Measurements from ENCODE around the gene OSBPL8.
A peak's percentile ranks its signal among the peaks of the same experiment; 100 is the strongest.
"Not testable (repeated sequence)": the region's sequence is repeated elsewhere in the genome, so short reads cannot be mapped to it uniquely, and the experiment has no call there.

The OSBPL8 gene

DNA sequence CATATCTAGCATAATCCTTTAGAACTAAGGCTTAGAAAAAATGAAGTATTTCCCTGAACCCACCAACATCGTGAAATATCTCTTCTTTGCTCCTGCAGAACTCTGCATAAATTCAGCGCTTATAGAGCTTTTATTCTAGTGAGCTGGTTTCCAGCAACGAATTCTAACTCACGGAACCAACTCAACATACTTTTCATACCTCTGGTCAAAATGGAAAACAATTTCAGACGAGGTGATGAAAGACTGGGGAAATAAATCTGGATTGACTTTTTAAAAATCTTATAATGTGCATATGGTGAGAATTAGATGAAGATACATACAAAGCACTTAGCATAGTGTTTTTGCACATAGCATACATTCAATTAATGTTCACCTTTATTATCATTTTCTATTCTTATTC, 148.8 kb downstream of the OSBPL8 start:
- no peak for DNase-seq

DNA sequence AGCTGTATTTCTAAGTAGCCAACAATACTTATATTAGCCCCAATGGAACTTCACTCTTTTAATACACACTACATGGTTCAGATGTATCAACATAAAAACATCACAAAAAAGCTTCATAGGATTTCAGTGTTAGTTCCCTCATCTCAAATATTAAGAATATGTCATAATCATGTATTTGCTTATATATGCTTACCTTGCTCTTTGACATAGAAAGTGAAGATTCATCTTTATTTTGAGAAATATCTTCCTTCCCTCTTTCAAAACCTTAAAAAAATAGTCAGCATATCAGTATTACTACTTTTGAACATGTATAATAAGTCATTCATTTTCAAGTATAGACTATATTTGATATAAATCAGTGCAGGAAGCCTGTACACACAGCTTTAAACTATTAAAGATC, 149.2 kb downstream of the OSBPL8 start:
- no peak for DNase-seq

DNA sequence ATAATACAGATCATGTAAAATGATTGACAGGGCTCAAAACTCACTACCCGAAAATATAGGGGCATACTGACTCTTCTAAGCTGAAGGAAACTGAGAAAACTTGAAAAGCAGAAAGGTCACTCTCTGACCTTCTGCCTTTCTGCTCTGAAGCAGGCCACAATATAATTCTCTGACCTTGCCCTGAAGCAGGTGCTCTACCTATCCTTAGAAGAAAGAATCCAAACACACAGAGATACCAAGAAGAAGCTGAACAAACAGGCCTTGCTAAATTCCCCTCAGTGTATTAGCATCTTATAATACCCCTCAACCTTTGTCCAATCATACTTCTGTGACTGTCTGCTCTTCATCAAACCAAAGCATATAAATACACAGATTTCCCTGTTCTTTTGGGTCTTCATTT, 150.5 kb downstream of the OSBPL8 start:
- DNase-seq: no peak

DNA sequence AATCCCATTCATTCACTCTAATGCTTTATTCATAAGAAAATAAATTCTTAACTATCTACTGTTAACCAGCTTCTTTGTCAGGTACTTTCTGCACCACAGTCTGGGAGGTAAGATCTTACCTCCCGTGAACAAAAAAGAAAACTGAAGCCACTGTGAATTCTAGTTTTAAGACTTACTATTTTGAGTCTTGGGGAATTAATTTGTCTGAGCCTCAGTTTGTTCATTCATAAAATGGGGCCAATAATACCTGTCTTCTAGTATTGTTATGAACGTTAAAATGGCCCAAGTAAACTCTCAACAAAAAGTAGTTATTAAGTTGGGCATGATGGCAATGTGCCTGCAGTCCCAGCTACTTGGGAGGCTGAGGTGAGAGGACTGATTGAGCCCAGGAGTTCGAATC, 151.9 kb downstream of the OSBPL8 start:
- no peak for DNase-seq

DNA sequence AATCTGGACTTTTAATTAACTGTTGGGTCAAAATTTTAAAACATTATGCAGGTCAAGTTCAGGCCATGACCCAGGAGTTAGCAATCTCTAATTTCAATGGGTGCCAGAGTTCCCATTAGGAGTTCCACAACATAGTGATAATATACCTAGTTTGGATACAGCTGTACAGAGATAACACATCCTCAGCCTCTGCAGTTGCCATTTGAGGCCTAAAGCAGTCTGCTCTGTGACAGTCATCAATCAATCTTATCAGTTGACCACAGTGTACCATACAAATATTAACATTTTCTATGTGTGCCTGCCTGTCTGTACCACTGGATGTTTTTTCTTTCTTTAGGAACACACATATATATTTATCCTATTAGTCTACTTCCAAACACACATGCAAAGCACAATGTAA, 157.3 kb downstream of the OSBPL8 start:
- no peak for DNase-seq

DNA sequence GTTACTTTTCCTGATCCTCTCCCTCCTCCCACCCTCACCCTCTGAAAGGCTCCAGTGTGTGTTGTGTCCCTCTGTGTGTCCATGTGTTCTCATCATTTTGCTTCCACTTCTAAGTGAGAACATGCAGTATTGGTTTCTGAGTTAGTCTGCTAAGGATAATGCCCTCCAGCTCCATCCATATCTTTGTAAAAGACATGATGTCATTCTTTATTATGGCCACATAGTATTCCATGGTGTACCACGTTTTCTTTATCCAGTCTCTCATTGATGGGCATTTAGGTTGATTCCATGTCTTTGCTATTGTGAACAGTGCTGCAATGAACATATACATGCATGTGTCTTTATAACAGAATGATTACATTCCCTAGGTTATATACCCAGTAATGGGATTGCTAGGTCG, 159.4 kb downstream of the OSBPL8 start:
- no peak for DNase-seq

DNA sequence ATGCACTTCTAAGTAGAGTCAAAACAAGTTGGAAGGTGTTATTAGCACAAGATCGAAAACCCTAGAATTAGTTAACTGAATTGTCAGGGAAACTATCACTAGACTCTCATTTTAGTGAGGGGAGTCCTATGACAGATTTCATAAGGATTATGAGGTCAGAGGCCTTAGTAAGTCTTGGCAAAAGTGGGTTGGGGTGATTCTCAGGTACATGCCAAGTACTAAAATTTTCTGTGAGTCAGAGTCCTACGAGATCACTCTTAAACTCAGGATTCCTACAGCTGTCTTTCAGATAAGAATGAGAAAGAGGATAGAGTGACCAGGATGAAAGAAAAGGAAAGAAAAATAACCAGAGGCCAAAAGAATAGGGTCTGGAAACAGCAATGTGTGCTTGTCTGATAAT, 160.5 kb downstream of the OSBPL8 start:
- no peak for DNase-seq

DNA sequence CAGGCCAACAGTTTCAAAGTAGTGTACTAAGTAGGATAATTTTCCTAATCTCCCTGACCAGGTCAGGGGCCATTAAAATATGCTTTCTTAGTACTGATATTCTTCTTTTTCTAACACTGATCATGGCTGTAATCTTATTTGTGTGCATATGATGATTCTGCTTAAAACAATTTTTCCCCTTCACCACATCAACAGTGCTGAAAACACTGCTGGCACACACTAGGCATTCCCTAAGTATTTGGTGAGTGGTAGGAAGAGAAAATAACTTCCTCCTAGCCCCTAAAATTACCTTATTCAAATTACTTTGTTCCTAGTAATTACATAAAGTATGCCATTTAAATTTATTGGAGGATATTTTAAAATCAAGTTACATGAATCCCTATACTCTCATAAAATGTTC, 161.5 kb downstream of the OSBPL8 start:
- DNase-seq: no peak

DNA sequence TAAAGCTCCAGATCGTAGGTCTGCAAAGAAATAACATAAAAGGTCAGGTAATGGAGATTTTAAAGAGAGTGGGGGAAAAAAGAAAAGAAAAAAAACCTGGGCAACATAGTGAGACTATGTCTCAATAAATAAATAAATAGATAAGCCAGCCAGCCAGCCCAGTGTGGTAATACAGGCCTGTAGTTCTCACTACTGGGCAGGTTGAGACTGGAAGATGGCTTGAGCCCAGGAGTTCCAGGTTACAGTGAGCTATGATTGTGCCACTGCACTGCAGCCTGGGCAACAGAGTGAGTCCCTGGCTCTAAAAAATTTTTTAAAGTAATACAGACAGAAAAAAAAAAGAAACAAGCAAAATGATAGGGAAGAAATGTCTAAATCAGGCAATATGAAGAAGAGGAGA, 168.1 kb downstream of the OSBPL8 start:
- DNase-seq: no peak

DNA sequence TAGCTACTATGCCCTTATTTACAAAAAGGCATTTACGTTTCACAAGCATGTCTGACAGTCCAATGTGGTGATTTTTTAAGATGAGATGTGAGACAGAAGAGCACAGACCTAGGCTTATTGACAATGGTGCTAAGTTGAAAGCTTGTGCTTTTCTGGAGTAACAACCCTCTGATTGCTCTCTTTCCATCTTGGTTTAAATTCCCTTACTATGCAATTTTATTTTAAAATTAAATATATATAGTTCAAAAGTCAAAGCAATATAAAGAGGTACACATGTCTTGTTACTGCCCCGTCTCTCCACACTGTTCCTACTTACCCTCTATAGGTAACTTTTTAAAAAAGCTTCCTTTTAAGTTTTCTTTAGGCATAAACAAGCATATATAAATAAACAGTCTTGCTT, 172.0 kb downstream of the OSBPL8 start:
- no peak for DNase-seq

DNA sequence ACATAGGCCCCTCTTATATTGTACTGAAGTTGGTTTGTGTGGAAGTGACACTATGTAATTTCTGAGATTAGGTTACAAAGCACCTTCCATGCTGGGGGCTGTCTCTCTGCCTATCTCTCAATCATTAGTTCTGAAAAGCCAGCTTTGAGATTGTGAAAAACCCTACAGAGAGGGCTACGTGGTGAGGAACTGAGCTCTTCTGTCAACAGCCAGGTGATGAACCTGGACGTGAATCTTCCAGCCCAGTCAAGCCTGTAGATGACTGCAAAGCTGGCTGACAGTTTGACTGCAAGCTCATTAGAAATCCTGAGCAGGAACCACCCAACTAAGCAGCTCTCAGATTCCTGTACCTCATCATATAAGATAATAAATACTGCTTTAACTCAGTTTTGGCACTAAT, 175.0 kb downstream of the OSBPL8 start:
- DNase-seq: no peak

DNA sequence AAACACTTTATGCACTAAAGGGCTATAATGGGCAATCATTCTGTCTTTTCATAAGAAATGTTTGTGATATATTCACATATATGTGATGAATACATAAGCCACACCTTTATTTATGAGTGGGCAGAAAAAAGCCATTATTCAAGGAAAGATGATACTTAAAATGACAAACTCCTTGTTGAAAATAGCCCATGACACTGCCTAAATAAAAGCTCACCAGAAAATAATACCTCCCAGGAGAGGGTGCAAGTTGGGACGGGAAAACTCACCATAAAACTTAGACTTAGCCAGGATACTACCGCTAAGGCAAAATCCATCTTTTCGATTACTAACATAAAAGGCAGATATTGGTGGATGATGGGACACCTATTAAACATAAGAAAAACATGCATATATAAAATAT, 175.6 kb downstream of the OSBPL8 start:
- DNase-seq: no peak

DNA sequence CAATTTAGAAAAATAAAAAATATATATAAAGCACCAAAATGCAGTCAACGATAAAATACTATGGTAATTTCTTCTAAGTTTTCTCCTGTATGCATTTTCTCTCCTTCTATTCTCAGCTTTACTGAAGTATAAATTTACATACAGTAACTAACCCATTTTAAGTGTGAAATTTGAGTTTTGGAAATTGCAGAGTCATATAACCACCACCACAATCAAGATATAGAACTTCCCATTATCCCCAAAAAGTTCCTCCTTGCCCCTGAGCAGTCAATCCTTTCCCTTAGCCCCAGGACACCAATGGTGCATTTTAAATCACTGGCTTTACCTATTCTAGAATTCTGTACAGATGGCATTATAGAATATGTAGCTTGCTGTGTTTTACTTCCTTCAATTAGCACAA, 180.3 kb downstream of the OSBPL8 start:
- DNase-seq: no peak

DNA sequence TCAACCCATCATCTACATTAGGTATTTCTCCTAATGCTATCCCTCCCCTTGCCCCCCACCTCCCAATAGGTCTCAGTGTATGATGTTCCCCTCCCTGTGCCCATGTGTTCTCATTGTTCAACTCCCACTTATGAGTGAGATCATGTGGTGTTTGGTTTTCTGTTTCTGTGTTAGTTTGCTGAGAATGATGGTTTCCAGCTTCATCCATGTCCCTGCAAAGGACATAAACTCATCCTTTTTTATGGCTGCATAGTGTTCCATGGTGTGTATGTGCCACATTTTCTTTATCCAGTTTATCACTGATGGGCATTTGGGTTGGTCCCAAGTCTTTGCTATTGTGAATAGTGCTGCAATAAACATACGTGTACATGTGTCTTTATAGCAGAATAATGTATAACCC, 182.7 kb downstream of the OSBPL8 start:
- not testable (repeated sequence) for DNase-seq

DNA sequence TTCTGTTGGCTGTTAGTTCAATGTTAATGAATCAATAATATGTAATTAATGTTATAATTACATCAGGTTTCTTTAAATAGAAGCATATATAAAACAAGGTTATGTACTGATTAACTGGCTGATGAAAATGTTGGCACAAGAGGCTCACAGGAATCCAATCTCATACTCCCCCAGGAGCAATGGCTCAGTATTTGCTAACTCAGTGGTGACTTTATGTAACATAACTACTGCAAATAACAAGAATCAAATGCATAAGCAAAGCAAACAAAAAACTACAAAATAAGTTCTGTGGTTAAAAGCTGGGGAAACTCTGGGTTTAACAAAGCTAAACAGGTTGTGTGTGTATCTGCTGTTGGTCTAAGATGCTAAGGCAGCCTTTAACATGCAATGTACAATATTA, 183.6 kb downstream of the OSBPL8 start:
- DNase-seq: no peak

DNA sequence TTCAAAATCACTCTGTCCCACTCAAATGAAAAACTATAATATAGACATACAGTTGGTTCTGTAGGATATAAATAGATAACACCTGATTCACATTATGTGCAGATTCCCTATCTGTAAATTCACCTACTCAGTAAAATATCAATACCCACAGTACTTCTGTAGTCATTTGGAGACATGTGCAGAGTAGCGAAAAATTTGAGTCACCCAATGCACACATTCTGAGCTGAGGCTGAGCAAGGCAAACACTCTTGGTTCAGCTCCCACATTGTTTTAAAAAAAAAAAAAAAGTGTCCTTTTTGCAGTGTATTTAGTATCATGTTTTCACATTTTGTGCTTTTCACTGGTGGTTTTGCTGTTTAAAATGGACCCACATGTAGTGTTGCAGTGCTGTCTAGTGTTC, 184.1 kb downstream of the OSBPL8 start:
- no peak for DNase-seq

DNA sequence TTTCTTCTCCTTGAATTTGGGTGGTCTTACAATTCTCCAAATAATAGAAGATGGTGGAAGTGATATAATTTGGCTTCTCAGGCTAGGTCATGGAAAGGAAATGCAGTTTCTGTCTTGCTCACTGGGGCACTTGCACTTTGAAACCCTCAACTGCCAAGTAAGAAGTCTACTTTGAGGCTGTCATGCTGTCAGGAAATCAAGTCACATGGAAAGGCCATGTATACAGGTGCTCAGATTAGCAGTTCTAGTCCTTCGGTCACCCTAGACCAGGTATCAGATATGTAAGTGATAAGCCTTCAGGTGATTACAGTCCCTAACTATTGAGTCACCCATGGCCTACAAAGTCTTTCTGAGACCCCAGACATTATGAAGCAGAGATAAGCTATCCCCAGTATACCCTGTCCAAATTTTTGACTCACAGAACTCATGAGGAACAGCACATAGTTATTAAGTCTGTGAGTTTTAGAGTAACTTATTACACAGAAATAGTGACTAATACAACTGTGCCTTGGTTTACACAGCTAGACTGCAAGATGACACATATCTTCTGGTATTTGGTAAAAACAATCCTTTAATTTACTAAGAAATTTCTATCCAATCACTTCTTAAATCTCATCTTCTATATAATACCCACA, 185.1 kb downstream of the OSBPL8 start:
- DNase-seq: no peak

DNA sequence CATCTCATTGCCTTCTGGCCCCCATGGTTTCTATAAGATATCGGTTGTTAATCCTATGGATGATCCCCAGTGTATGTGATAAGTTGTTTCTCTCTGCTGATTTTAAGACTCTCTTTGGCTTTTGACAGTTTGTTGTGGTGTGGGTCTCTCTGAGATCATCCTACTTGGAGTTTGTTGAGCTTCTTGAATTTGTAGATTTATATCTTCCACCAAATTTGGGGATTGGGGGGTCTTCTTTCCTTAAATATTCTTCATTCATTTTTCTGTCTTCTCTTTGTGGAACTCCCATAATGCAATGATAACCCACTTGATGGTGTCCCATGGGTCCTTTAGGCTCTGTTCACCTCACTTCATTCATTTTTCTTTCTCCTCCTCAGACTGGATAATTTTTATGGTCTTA, 191.3 kb downstream of the OSBPL8 start:
- DNase-seq: no peak

DNA sequence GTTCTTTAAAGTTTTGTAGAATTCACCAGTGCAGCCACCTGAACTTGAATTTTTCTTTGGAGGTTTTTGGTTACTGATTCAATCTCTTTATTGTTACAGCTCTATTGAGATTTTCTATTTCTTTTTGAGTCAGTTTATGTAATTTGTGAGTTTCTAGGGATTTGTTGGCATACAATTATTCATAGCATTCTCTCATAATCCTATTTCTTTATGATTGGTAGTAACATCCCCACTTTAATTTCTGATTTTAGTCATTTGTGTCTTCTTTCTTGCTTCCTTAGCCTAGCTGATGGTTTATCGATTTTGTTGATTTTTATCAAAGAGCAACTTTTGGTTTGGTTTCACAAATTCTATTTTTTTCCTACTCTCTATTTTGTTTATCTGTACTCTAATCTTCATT, 193.4 kb downstream of the OSBPL8 start:
- DNase-seq: no peak

DNA sequence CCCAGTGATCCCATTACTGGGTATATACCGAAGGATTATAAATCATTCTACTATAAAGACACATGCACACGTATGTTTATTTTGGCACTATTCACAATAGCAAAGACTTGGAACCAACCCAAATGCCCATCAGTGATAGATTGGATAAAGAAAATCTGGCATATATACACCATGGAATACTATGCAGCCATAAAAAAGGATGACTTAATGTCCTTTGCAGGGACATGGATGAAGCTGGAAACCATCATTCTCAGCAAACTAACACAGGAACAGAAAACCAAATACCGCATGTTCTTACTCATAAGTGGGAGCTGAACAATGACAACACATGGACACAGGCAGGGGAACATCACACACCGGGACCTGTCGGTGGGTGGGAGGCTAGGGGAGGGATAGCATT, 195.4 kb downstream of the OSBPL8 start:
- DNase-seq: not testable (repeated sequence)

DNA sequence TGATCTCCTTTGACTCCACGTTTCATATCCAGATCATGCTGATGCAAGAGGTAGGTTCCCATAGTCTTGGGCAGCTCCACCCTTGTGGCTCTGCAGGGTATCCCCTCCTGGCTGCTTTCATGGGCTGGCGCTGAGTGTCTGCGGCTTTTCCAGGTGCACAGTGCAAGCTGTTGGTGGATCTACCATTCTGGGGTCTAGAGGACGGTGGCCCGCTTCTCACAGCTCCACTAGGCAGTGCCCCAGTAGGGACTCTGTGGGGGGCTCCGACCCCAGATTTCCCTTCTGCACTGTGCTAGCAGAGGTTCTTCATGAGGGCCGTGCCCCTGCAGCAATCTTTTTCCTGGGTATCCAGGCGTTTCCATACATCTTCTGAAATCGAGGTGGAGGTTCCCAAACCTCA, 199.3 kb downstream of the OSBPL8 start:
- DNase-seq: no peak

DNA sequence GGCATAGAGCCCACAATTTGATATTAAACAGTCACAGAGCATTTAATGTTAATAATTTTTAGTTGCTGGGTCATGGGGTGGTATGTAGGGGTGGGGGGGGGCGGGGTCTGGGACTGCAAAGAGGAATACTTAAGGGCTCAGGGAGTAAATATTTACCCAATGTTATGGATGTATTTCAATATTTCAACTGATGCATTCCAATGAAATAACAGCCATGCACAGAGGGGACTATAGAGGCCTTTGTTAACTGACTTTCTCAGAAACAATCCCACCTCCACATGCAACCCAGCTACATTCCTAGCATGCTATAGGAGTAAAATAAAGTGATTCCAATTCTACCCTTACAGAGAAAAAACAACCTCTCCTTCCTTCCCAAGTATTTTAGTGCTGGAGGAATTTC, 203.5 kb downstream of the OSBPL8 start:
- no peak for DNase-seq

DNA sequence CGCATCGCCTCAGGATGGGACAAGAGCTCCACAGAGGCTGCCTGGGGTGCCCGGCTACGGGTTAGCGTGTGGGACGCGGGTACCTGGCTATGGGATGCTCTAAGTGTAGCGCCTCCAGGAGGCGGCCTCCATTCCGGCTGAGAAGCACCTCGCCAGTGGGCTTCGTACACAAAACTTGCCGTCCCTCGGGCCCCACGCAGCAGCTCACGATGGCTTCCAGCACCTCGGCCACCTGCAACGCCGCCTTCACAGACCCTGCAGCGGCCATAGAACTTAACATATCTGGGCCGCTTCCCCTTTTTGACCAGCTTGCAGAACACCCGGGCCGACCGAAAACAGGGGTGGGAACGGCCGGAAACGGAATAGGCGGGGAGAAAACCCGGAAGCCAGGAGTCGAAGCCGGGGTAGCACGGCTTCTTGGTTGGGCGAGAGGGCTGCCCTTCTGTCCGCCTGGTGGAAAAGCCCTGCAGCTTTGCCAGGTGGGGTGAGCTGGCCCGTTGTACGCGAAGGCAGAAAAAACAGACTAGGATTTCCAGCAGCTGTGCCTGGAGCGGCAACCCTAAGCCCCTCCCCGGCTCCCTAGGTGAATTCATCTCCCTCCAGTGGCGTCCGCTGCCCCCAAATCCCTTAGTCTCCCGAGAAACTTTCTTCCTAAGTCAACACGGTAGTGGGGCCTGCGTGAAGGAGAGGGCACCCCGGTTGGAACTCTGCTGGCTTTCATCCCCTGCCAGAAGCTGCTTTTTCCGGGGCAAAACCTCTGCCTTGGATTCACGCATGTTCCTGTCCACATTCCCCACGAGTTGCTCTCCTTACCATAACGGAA, 211.3 kb downstream of the OSBPL8 start, which contains the start of gene BBS10:
Gene BBS10 (minus strand): TSS at position 337 of the 823 bp plus-strand sequence. CDS start 57 bp downstream, at position 280.
- DNase-seq: peak; percentile 79

DNA sequence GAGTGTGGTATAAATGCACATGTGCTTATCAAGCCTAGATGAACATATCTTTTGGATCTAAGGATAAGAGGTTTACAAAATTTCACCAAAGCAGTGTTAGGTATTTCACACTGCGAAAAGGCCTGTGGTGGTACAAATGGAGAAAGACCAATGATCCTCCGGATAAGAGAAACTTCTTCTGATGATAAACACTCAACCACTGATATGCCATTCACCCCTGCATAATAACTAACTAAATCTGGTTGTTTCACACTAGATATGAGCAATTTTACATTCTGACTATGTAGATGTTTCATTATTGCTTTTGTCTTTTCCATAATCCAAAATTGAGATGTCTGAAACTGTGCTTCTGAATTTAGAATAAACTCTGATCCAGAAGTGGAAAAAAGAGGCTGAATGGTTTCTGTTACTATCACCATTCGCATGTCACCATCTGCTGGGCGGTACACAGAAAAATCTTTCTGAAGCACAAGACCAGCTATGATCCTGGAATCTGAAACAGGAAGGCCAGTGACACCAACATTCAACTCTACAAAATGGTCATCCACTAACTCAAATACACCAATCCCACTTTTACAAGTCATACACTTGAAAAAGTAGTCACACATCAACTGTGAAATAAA, 212.7 kb downstream of the OSBPL8 start:
- peak; percentile 20 for DNase-seq

Measured in NCI-H748 treated with DMSO at 0.1 percent for 48 hours (cell line).